ENCODE data around the gene STK40. TPM values are rescaled to one million over a fixed set of nuclear protein-coding genes. Genes with fewer than 3 reads are reported as not detected.

Gene STK40
- total and polyA plus RNA-seq, 9 of the 15 experiments (the other 6 are each of a cell fraction or from before 2014, with no cell fraction given): 0.69 to 94.3 (median 39.1) TPM

DNA sequence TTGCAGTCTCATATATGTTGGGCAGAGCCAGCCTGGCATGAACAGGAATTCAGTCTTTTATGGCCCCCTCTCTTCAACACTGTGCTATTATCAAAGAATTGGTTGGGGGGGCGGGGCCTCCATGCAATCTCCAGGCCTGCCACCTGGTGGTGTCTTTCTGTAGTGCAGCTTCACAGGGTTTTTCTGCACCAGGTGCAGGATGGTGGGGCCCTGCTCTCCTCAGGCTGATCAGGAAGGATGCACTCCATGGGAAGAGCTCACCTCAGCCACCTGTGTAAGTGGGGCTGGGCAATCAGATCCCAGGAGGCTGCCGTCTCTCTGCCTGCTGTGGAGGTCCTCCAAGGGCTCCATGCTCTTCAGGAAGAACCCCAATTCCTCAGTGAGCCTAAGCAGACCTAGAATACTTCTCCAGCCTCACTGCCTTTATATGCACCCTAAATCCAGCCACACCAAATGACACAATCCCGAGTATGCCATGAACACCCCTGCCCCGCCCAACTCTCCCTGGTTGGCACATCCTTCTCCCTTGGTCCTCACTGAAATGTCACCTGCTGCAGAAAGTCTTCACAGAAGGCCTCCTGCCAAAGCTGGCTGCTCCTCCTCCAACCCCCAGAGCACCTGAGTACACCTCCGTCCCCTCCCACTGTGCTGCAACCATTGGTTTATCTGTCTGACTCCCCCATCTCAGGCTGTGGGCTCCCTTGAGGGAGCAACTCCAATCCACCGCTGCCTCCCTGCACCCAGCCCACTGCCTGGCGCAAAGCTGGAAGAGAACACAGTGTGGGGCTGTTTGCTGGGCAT is 16.5 kb downstream of the STK40 start (continued):
- TF ChIP-seq, protein P1, sequence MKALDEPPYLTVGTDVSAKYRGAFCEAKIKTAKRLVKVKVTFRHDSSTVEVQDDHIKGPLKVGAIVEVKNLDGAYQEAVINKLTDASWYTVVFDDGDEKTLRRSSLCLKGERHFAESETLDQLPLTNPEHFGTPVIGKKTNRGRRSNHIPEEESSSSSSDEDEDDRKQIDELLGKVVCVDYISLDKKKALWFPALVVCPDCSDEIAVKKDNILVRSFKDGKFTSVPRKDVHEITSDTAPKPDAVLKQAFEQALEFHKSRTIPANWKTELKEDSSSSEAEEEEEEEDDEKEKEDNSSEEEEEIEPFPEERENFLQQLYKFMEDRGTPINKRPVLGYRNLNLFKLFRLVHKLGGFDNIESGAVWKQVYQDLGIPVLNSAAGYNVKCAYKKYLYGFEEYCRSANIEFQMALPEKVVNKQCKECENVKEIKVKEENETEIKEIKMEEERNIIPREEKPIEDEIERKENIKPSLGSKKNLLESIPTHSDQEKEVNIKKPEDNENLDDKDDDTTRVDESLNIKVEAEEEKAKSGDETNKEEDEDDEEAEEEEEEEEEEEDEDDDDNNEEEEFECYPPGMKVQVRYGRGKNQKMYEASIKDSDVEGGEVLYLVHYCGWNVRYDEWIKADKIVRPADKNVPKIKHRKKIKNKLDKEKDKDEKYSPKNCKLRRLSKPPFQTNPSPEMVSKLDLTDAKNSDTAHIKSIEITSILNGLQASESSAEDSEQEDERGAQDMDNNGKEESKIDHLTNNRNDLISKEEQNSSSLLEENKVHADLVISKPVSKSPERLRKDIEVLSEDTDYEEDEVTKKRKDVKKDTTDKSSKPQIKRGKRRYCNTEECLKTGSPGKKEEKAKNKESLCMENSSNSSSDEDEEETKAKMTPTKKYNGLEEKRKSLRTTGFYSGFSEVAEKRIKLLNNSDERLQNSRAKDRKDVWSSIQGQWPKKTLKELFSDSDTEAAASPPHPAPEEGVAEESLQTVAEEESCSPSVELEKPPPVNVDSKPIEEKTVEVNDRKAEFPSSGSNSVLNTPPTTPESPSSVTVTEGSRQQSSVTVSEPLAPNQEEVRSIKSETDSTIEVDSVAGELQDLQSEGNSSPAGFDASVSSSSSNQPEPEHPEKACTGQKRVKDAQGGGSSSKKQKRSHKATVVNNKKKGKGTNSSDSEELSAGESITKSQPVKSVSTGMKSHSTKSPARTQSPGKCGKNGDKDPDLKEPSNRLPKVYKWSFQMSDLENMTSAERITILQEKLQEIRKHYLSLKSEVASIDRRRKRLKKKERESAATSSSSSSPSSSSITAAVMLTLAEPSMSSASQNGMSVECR (CRISPR knock-in tag; IDR thresholded peaks at IDR 0.05): peak; percentile 60; the same call in 1 of the 2 replicates
- TF ChIP-seq ZFX (CRISPR knock-in tag; IDR thresholded peaks at IDR 0.05) (0 out of 2 replicates have a peak, but pooled peaks have one; percentile 10), ZNF354B (CRISPR knock-in tag; IDR thresholded peaks at IDR 0.05) (no peak), ATF7 (IDR thresholded peaks at IDR 0.05) (peak; percentile 41; the same call in 1 of the 2 replicates), ZNF507 (tag; conservative IDR thresholded peaks at IDR 0.05) (no peak), NEUROD1 (IDR thresholded peaks at IDR 0.05; ENCODE audit: borderline replicate concordance, low read depth, low read length, partially characterized antibody) (peak; percentile 42), CBX3 (IDR thresholded peaks at IDR 0.05; ENCODE audit: borderline replicate concordance in 1 of 2, low read length in 2 of 2) (0 out of 3 replicates have a peak, but pooled peaks of 1 of the 2 experiments have one; percentile 41), RCOR1 (IDR thresholded peaks at IDR 0.05; ENCODE audit: borderline replicate concordance in 1 of 2, low read depth in 2 of 2, low read length in 2 of 2) (peak in 1 of 2 experiments; percentile 57; a peak in 1 of 4 replicates), NR2C2 (CRISPR knock-in tag; IDR thresholded peaks at IDR 0.05) (0 out of 2 replicates have a peak, but pooled peaks have one; percentile 21), NR2C2 (tag; IDR thresholded peaks at IDR 0.05) (no peak), ATF1 (CRISPR knock-in tag; IDR thresholded peaks at IDR 0.05) (no peak), ATF1 (tag; IDR thresholded peaks at IDR 0.05) (0 out of 2 replicates have a peak, but pooled peaks have one; percentile 35), RB1 (IDR thresholded peaks at IDR 0.05; ENCODE audit: low read depth) (peak; percentile 79), KLF16 (IDR thresholded peaks at IDR 0.05) (0 out of 2 replicates have a peak, but pooled peaks have one; percentile 25), HNRNPUL1 (IDR thresholded peaks at IDR 0.05; ENCODE audit: low read length) (no peak), CTBP1 (IDR thresholded peaks at IDR 0.05; ENCODE audit: borderline replicate concordance) (peak; percentile 71)
- TF ChIP-seq, protein P2, sequence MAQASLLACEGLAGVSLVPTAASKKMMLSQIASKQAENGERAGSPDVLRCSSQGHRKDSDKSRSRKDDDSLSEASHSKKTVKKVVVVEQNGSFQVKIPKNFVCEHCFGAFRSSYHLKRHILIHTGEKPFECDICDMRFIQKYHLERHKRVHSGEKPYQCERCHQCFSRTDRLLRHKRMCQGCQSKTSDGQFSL (CRISPR knock-in tag; IDR thresholded peaks at IDR 0.05): peak; percentile 97
- TF ChIP-seq, protein P2 (tag; IDR thresholded peaks at IDR 0.05): peak in 1 of 2 experiments; percentile 92; a peak in 2 of 4 replicates
- TF ChIP-seq, protein P3, sequence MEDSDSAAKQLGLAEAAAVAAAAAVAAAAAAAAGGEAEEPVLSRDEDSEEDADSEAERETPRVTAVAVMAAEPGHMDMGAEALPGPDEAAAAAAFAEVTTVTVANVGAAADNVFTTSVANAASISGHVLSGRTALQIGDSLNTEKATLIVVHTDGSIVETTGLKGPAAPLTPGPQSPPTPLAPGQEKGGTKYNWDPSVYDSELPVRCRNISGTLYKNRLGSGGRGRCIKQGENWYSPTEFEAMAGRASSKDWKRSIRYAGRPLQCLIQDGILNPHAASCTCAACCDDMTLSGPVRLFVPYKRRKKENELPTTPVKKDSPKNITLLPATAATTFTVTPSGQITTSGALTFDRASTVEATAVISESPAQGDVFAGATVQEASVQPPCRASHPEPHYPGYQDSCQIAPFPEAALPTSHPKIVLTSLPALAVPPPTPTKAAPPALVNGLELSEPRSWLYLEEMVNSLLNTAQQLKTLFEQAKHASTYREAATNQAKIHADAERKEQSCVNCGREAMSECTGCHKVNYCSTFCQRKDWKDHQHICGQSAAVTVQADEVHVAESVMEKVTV (CRISPR knock-in tag; IDR thresholded peaks at IDR 0.05): peak; percentile 51; the same call in 1 of the 2 replicates
- TF ChIP-seq, protein P4, sequence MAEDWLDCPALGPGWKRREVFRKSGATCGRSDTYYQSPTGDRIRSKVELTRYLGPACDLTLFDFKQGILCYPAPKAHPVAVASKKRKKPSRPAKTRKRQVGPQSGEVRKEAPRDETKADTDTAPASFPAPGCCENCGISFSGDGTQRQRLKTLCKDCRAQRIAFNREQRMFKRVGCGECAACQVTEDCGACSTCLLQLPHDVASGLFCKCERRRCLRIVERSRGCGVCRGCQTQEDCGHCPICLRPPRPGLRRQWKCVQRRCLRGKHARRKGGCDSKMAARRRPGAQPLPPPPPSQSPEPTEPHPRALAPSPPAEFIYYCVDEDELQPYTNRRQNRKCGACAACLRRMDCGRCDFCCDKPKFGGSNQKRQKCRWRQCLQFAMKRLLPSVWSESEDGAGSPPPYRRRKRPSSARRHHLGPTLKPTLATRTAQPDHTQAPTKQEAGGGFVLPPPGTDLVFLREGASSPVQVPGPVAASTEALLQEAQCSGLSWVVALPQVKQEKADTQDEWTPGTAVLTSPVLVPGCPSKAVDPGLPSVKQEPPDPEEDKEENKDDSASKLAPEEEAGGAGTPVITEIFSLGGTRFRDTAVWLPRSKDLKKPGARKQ (CRISPR knock-in tag; IDR thresholded peaks at IDR 0.05): no peak
